Measurements from ENCODE around the gene RPS5.

- TF ChIP-seq CTCF (optimal IDR thresholded peaks at IDR 0.05 in 1 of 3, IDR thresholded peaks at IDR 0.05 in 1 of 3, conservative IDR thresholded peaks at IDR 0.05 in 1 of 3; ENCODE audit: extremely low read depth in 1 of 3, insufficient read depth in 2 of 3, low read length in 3 of 3) (no peak), EZH2 (IDR thresholded peaks at IDR 0.05; ENCODE audit: low read length) (no peak)
Measured at GRCh38 chr19:58388175-58388526, 1.1 kb downstream of the RPS5 start.

Data from keratinocyte (primary cell).